ENCODE measurements around the gene ZNF689. TPM values are rescaled to one million over a fixed set of nuclear protein-coding genes. Genes with fewer than 3 reads are reported as not detected.

Gene ZNF689
- total and polyA plus RNA-seq, 7 experiments from 2014 or later = 6.8 to 15.6 (median 12.4) TPM

- Histone ChIP-seq H3K4me3 (ENCODE audit: low read length) (no peak overlapping the region), H3K36me3 (ENCODE audit: control insufficient read depth in 2 of 3, insufficient read depth in 3 of 3, low read length in 3 of 3) (peaks cover 0 to 59% (median 7%) of the 10 kb centered on the region in 3 experiments), H3K4me1 (ENCODE audit: control insufficient read depth in 2 of 2, insufficient read depth in 2 of 2, low read length in 2 of 2) (peaks cover 8 to 11% of the 10 kb centered on the region in 2 donors), H3K27ac (ENCODE audit: low read depth, low read length) (no peak overlapping the region), H3K9me3 (ENCODE audit: control insufficient read depth in 2 of 3, low read length in 3 of 3) (no peaks in the 10 kb centered on the region), H3K27me3 (ENCODE audit: control insufficient read depth in 2 of 2, insufficient read depth in 2 of 2, low read length in 2 of 2) (no peaks in the 10 kb centered on the region)
- no peaks in the 10 kb centered on the region for H3K9me3 Mint-ChIP-seq
- CTCF ChIA-PET = interaction anchor here (1.2 to 1.6 kb wide), 3 partner anchors 34 to 176 kb away, joined by 3 to 4 read pairs (median 3); partner anchors contain the start of genes DCTPP1 and ZNF688
- POLR2A ChIA-PET = interaction anchor here (0.6 to 1.0 kb wide), 2 partner anchors 8 to 95 kb away, joined by 3 to 8 read pairs; no protein-coding TSS in a partner anchor
- H3K27ac Mint-ChIP-seq = no peak overlapping the region
- no peak overlapping the region for H3K4me3 Mint-ChIP-seq
- DNase-seq = no peak
- no peak for ATAC-seq
- H3K4me1 Mint-ChIP-seq = peaks cover 5 to 26% (median 23%) of the 10 kb centered on the region in 7 donors
- H3K36me3 Mint-ChIP-seq = peaks cover 4 to 28% (median 11%) of the 10 kb centered on the region in 5 donors
- H3K27me3 Mint-ChIP-seq = no peaks in the 10 kb centered on the region
- intact Hi-C loops (cut with micrococcal nuclease) = no loop called here
Observed at GRCh38 chr16:30606004-30606403, 4.2 kb downstream of the ZNF689 start.

DNA sequence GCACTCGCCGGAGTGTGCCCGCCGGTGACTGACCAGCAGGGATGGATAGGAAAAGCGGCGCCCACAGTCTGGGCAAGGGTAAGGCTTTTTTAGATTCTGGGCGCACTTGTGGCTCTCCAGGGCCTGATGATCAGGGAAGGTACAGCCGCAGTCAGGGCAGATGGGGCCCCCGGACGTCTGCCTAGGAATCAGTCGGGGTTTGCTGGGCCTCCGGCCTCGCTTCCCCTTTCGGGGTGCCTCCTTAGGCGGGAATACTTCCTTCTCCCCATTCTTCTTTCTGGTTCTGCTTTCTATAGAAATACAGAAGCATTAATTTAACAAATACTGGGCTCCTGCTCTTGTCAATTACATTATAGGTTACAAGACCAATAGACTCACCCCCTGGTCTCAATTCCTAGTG lies 5.0 kb downstream of the ZNF689 start:
- Mint-ChIP-seq H3K27ac (no peak overlapping the region), H3K4me1 (peaks cover 5 to 21% (median 16%) of the 10 kb centered on the region in 7 donors), H3K27me3 (no peaks in the 10 kb centered on the region), H3K4me3 (peak overlapping the region in 1 of 10 donors; percentile 45), H3K36me3 (peaks cover 4 to 28% (median 11%) of the 10 kb centered on the region in 5 donors), H3K9me3 (no peaks in the 10 kb centered on the region)
- Histone ChIP-seq H3K4me1 (ENCODE audit: control insufficient read depth in 2 of 2, insufficient read depth in 2 of 2, low read length in 2 of 2) (peaks cover 8 to 11% of the 10 kb centered on the region in 2 donors), H3K27ac (ENCODE audit: low read depth, low read length) (no peak overlapping the region), H3K27me3 (ENCODE audit: control insufficient read depth in 2 of 2, insufficient read depth in 2 of 2, low read length in 2 of 2) (no peaks in the 10 kb centered on the region), H3K4me3 (ENCODE audit: low read length) (no peak overlapping the region), H3K36me3 (ENCODE audit: control insufficient read depth in 2 of 3, insufficient read depth in 3 of 3, low read length in 3 of 3) (peaks cover 0 to 59% (median 7%) of the 10 kb centered on the region in 3 experiments), H3K9me3 (ENCODE audit: control insufficient read depth in 2 of 3, low read length in 3 of 3) (no peaks in the 10 kb centered on the region)
- ChIA-PET CTCF (interaction anchor here (1.2 kb wide), 1 partner anchor 175 kb away, joined by 3 read pairs; the partner anchor contains the start of gene DCTPP1), POLR2A (interaction anchor here (0.6 to 0.7 kb wide), 2 partner anchors 15 to 95 kb away, joined by 3 read pairs; no protein-coding TSS in a partner anchor)
- no peak for ATAC-seq
- DNase-seq = no peak
- intact Hi-C loops (cut with micrococcal nuclease) = no loop called here

GRCh38 chr16:30604316-30604947 lies 5.8 kb downstream of the ZNF689 start:
- H3K36me3 Mint-ChIP-seq = peaks cover 4 to 28% (median 11%) of the 10 kb centered on the region in 5 donors
- Histone ChIP-seq H3K27ac (ENCODE audit: low read depth, low read length) (no peak overlapping the region), H3K36me3 (ENCODE audit: control insufficient read depth in 2 of 3, insufficient read depth in 3 of 3, low read length in 3 of 3) (peaks cover 0 to 54% (median 7%) of the 10 kb centered on the region in 3 experiments), H3K9me3 (ENCODE audit: control insufficient read depth in 2 of 3, low read length in 3 of 3) (no peaks in the 10 kb centered on the region), H3K4me3 (ENCODE audit: low read length) (no peak overlapping the region), H3K4me1 (ENCODE audit: control insufficient read depth in 2 of 2, insufficient read depth in 2 of 2, low read length in 2 of 2) (peaks cover 8 to 9% of the 10 kb centered on the region in 2 donors), H3K27me3 (ENCODE audit: control insufficient read depth in 2 of 2, insufficient read depth in 2 of 2, low read length in 2 of 2) (no peaks in the 10 kb centered on the region)
- H3K27me3 Mint-ChIP-seq = no peaks in the 10 kb centered on the region
- no peaks in the 10 kb centered on the region for H3K9me3 Mint-ChIP-seq
- ChIA-PET CTCF (interaction anchor here (1.2 kb wide), 1 partner anchor 146 kb away, joined by 3 read pairs; no protein-coding TSS in a partner anchor), POLR2A (interaction anchor here (0.7 to 0.8 kb wide), 2 partner anchors 16 to 43 kb away, joined by 3 to 4 read pairs; no protein-coding TSS in a partner anchor)
- no peak for DNase-seq
- H3K4me3 Mint-ChIP-seq = no peak overlapping the region
- H3K27ac Mint-ChIP-seq = no peak overlapping the region
- peaks cover 5 to 19% (median 16%) of the 10 kb centered on the region in 7 donors for H3K4me1 Mint-ChIP-seq
- ATAC-seq = no peak
- intact Hi-C loops (cut with micrococcal nuclease) = no loop called here

DNA sequence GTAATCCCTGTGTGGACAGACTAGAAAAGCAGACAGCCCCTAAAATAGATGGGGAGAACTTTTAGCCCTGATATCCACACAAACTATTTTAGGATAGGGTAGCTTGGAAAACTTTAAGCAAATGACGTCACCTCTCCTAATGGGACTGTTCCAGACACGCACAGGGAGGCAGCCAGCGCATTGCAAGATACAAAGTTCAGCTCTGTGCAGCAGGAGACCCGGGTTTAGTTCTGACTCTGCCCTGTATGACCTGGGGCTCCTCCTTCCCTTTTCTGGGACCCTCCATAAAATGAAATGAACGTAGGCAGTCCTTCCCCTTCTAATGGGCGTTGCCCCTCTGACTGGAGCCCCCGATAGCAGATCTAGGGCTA lies 6.3 kb downstream of the ZNF689 start:
- Mint-ChIP-seq H3K36me3 (peaks cover 4 to 28% (median 11%) of the 10 kb centered on the region in 5 donors), H3K4me1 (peaks cover 2 to 15% (median 12%) of the 10 kb centered on the region in 7 donors), H3K27ac (no peak overlapping the region), H3K9me3 (no peaks in the 10 kb centered on the region), H3K4me3 (no peak overlapping the region), H3K27me3 (no peaks in the 10 kb centered on the region)
- ChIA-PET CTCF (interaction anchor here (1.2 kb wide), 1 partner anchor 145 kb away, joined by 3 read pairs; no protein-coding TSS in a partner anchor), POLR2A (interaction anchor here (0.8 to 1.4 kb wide), 2 partner anchors 9 to 43 kb away, joined by 3 to 4 read pairs; no protein-coding TSS in a partner anchor)
- peaks cover 4% of the 10 kb centered on the region in 2 donors for H3K4me1 ChIP-seq (ENCODE audit: control insufficient read depth in 2 of 2, insufficient read depth in 2 of 2, low read length in 2 of 2)
- DNase-seq = no peak
- peaks cover 0 to 54% (median 7%) of the 10 kb centered on the region in 3 experiments for H3K36me3 ChIP-seq (ENCODE audit: control insufficient read depth in 2 of 3, insufficient read depth in 3 of 3, low read length in 3 of 3)
- intact Hi-C loops (cut with micrococcal nuclease) = no loop called here
- no peak overlapping the region for H3K27ac ChIP-seq (ENCODE audit: low read depth, low read length)
- ATAC-seq = no peak
- no peaks in the 10 kb centered on the region for H3K27me3 ChIP-seq (ENCODE audit: control insufficient read depth in 2 of 2, insufficient read depth in 2 of 2, low read length in 2 of 2)
- H3K9me3 ChIP-seq (ENCODE audit: control insufficient read depth in 2 of 3, low read length in 3 of 3) = no peaks in the 10 kb centered on the region
- no peak overlapping the region for H3K4me3 ChIP-seq (ENCODE audit: low read length)

GRCh38 chr16:30602616-30603277 lies 7.4 kb downstream of the ZNF689 start:
- no peak overlapping the region for H3K27ac Mint-ChIP-seq
- no peaks in the 10 kb centered on the region for H3K9me3 Mint-ChIP-seq
- peaks cover 4 to 28% (median 11%) of the 10 kb centered on the region in 5 donors for H3K36me3 Mint-ChIP-seq

DNA sequence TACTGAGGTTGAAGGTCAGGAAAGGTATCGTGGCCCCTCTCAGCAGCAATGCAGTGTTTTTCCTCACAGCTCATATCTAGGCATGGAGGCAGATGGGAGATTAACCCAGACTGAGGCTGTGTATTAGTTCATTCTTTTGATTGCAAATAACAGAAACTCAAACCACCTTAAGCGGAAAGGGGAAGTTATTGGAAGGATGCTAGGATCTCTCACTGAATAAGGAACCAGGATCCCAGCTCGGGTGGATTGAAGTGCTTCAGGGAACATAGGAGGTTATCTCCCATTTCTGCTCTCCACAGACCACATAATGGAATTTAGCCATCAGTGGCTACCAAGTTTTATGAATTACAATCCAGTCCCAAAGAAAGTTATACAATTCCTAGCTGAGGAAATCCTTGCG lies 8.2 kb downstream of the ZNF689 start:
- Mint-ChIP-seq H3K4me3 (no peak overlapping the region), H3K4me1 (peaks cover 0 to 11% (median 8%) of the 10 kb centered on the region in 7 donors), H3K27me3 (no peaks in the 10 kb centered on the region), H3K27ac (peak overlapping the region in 2 of 9 donors; percentile 10 to 55), H3K36me3 (peaks cover 4 to 28% (median 11%) of the 10 kb centered on the region in 5 donors), H3K9me3 (no peaks in the 10 kb centered on the region)
- Histone ChIP-seq H3K4me3 (ENCODE audit: low read length) (no peak overlapping the region), H3K27me3 (ENCODE audit: control insufficient read depth in 2 of 2, insufficient read depth in 2 of 2, low read length in 2 of 2) (no peaks in the 10 kb centered on the region), H3K27ac (ENCODE audit: low read depth, low read length) (no peak overlapping the region), H3K36me3 (ENCODE audit: control insufficient read depth in 2 of 3, insufficient read depth in 3 of 3, low read length in 3 of 3) (peaks cover 0 to 42% (median 7%) of the 10 kb centered on the region in 3 experiments), H3K9me3 (ENCODE audit: control insufficient read depth in 2 of 3, low read length in 3 of 3) (no peaks in the 10 kb centered on the region), H3K4me1 (ENCODE audit: control insufficient read depth in 2 of 2, insufficient read depth in 2 of 2, low read length in 2 of 2) (no peaks in the 10 kb centered on the region)
- ATAC-seq = no peak
- CTCF ChIA-PET = interaction anchor here (1.3 kb wide), 1 partner anchor 10 kb away, joined by 4 read pairs; no protein-coding TSS in a partner anchor
- intact Hi-C loops (cut with micrococcal nuclease) = no loop called here
- POLR2A ChIA-PET = interaction anchor here (0.7 to 2.0 kb wide), 3 partner anchors 23 to 77 kb away, joined by 3 to 7 read pairs (median 5); partner anchors contain the start of gene ZNF688
- no peak for DNase-seq

More at GRCh38 chr16:30602616-30603277, 7.4 kb downstream of the ZNF689 start:
- Mint-ChIP-seq H3K4me3 (no peak overlapping the region), H3K27me3 (no peaks in the 10 kb centered on the region), H3K4me1 (peaks cover 0 to 15% (median 11%) of the 10 kb centered on the region in 7 donors)
- peak; percentile 49 for ATAC-seq
- intact Hi-C loops (cut with micrococcal nuclease) = no loop called here
- ChIA-PET POLR2A (interaction anchor here (0.5 to 1.4 kb wide), 5 partner anchors 10 to 87 kb away, joined by 3 to 4 read pairs (median 3); partner anchors contain the start of gene ZNF688), CTCF (interaction anchor here (0.6 to 1.3 kb wide), 2 partner anchors 9 to 32 kb away, joined by 3 to 4 read pairs; no protein-coding TSS in a partner anchor)
- DNase-seq = no peak
- H3K36me3 ChIP-seq (ENCODE audit: control insufficient read depth in 2 of 3, insufficient read depth in 3 of 3, low read length in 3 of 3) = peaks cover 0 to 48% (median 7%) of the 10 kb centered on the region in 3 experiments
- H3K9me3 ChIP-seq (ENCODE audit: control insufficient read depth in 2 of 3, low read length in 3 of 3) = no peaks in the 10 kb centered on the region
- H3K4me3 ChIP-seq (ENCODE audit: low read length) = no peak overlapping the region
- no peaks in the 10 kb centered on the region for H3K27me3 ChIP-seq (ENCODE audit: control insufficient read depth in 2 of 2, insufficient read depth in 2 of 2, low read length in 2 of 2)
- no peak overlapping the region for H3K27ac ChIP-seq (ENCODE audit: low read depth, low read length)
- no peaks in the 10 kb centered on the region for H3K4me1 ChIP-seq (ENCODE audit: control insufficient read depth in 2 of 2, insufficient read depth in 2 of 2, low read length in 2 of 2)

Data from naive thymus-derived CD4-positive, alpha-beta T cell (primary cell).